ENCODE measurements around the gene TKFC.

Gene TKFC

GRCh38 chr11:61315260-61315659, 17.8 kb upstream of the TKFC start:
- no peak for DNase-seq (ENCODE audit: low spot score)

GRCh38 chr11:61325649-61326414, 7.2 kb upstream of the TKFC start:
- no peak for DNase-seq (ENCODE audit: low spot score)

- DNase-seq (ENCODE audit: low spot score) = no peak
Measured at GRCh38 chr11:61327669-61328071, 5.4 kb upstream of the TKFC start.

- DNase-seq (ENCODE audit: low spot score) = no peak
Measured at GRCh38 chr11:61328351-61328750, 4.7 kb upstream of the TKFC start.

GRCh38 chr11:61329871-61330270, 3.2 kb upstream of the TKFC start:
- DNase-seq (ENCODE audit: low spot score) = no peak

GRCh38 chr11:61331651-61332050, 1.4 kb upstream of the TKFC start:
- no peak for DNase-seq (ENCODE audit: low spot score)

- DNase-seq (ENCODE audit: low spot score) = peak; percentile 71
Measured at GRCh38 chr11:61332281-61332796, 689 bp upstream of the TKFC start.

GRCh38 chr11:61333550-61334433, 764 bp downstream of the TKFC start:
- DNase-seq (ENCODE audit: low spot score) = no peak

GRCh38 chr11:61334434-61335354, 1.7 kb downstream of the TKFC start:
- DNase-seq (ENCODE audit: low spot score) = peak; percentile 42

- DNase-seq (ENCODE audit: low spot score) = no peak
Measured at GRCh38 chr11:61335355-61335710, 2.3 kb downstream of the TKFC start.

GRCh38 chr11:61336171-61336935, 3.3 kb downstream of the TKFC start:
- peak; percentile 89 for DNase-seq (ENCODE audit: low spot score)

GRCh38 chr11:61337706-61338470, 4.9 kb downstream of the TKFC start:
- DNase-seq (ENCODE audit: low spot score) = no peak

GRCh38 chr11:61338783-61339489, 5.9 kb downstream of the TKFC start:
- no peak for DNase-seq (ENCODE audit: low spot score)

GRCh38 chr11:61339490-61339878, 6.5 kb downstream of the TKFC start:
- DNase-seq (ENCODE audit: low spot score) = no peak

- no peak for DNase-seq (ENCODE audit: low spot score)
Measured at GRCh38 chr11:61340979-61341378, 8.0 kb downstream of the TKFC start.

GRCh38 chr11:61341706-61342105, 8.7 kb downstream of the TKFC start:
- no peak for DNase-seq (ENCODE audit: low spot score)

- no peak for DNase-seq (ENCODE audit: low spot score)
Measured at GRCh38 chr11:61342207-61342803, 9.3 kb downstream of the TKFC start.

GRCh38 chr11:61343792-61344745, 11.0 kb downstream of the TKFC start:
- DNase-seq (ENCODE audit: low spot score) = no peak

Measured in hepatic stellate cell (primary cell).